Measurements from ENCODE around the gene TMEM141. TPM values are rescaled to one million over a fixed set of nuclear protein-coding genes. Genes with fewer than 3 reads are reported as not detected.
"Not testable (repeated sequence)": the region's sequence is repeated elsewhere in the genome, so short reads cannot be mapped to it uniquely, and the experiment has no call there.

The TMEM141 gene
- total RNA-seq, 2 donors from 2014 or later: 123 to 148 TPM

DNA sequence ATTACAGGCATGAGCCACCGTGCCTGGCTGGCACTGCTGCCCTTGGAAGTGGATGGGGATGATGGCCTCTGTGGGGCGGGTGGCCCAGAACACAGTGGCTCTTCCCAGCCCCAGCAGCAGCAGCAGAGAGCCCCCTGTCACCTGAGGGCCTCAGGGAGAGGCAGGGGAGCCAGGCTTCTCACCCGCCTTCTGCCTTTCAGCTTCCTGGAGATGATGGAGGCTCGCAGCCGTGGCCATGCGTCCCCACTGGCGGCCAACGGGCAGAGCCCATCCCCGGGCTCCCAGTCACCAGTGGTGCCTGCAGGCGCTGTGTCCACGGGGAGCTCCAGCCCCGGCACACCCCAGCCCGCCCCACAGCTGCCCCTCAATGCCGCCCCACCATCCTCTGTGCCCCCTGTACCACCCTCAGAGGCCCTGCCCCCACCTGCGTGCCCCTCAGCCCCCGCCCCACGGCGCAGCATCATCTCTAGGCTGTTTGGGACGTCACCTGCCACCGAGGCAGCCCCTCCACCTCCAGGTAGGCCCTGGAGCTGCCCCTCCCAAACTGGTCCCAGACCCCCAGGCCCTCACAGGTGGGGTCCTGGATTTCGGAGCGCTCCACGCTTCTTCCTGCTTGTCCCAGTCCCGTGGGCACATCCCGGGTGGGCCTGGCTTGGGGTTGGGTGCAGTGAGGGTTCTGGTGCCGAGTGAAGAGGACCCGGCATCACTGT is 46.2 kb downstream of the TMEM141 start:
- no peak for DNase-seq (ENCODE audit: low spot score)
- H3K27me3 ChIP-seq: no peaks in the 10 kb centered on the region
- H3K4me1 ChIP-seq: peaks cover 0 to 22% of the 10 kb centered on the region in 2 donors
- no peak overlapping the region for H3K27ac ChIP-seq
- H3K4me3 ChIP-seq: no peak overlapping the region
- H3K9me3 ChIP-seq: no peaks in the 10 kb centered on the region
- H3K36me3 ChIP-seq: peaks cover 24% of the 10 kb centered on the region
- no peak for TF ChIP-seq CTCF (IDR thresholded peaks at IDR 0.05)

DNA sequence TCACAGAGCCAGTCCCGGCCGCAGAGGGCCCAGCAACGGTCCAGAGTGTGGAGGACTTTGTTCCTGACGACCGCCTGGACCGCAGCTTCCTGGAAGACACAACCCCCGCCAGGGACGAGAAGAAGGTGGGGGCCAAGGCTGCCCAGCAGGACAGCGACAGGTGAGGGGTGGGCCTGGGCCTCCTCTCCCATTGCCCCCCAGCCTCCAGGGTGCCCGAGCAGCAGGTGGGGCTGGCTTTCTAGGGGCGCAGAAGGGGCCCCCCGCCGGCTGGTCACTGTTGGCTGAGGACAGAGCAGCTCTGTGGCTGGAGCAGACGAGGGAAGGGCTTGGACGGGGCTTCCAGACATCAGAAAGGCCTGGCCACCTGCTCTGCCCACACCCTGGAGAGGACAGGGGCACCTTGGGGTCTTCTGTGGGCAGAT is 46.7 kb downstream of the TMEM141 start:
- Histone ChIP-seq H3K36me3 (peaks cover 20% of the 10 kb centered on the region), H3K4me1 (peaks cover 0 to 28% of the 10 kb centered on the region in 2 donors)
- H3K4me3 ChIP-seq; H3K27ac ChIP-seq; DNase-seq (ENCODE audit: low spot score); H3K9me3 ChIP-seq; H3K27me3 ChIP-seq: not testable (repeated sequence)

DNA sequence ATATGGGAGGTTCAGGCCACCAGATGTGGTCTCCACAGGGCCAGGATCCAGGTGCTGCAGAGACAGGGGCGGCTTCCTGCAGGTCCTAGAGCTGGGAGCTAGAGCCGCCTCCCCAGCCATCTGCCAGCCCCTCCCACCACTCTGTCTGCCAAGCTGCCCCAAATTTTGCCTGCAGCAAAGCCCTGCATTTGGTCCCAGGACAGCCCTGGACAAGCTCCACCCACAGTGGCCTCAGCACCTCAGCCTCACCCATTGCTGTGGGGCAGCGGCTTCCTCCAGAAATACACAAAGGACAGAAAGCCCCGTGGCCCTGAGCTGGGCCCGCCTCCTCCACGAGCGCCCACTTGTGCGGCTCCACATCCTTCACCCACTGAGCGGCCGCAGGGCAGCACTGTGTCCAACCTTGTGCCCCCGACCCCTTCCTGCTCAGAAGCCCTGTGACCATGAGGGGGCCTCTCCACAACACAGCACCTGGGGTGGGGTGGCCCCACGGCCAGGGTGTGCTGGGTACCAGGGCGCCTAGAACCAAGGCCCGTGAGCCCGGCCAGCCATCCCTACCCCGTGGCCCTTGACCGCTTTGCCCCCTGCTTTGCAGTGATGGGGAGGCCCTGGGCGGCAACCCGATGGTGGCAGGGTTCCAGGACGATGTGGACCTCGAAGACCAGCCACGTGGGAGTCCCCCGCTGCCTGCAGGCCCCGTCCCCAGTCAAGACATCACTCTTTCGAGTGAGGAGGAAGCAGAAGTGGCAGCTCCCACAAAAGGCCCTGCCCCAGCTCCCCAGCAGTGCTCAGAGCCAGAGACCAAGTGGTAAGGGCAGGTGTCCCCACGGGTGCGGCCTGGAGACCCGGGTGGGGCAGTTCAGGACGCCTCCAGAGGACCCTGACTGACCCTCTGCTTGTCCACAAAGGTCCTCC is 47.4 kb downstream of the TMEM141 start:
- H3K9me3 ChIP-seq: no peaks in the 10 kb centered on the region
- no peak for DNase-seq (ENCODE audit: low spot score)
- H3K36me3 ChIP-seq: peaks cover 20% of the 10 kb centered on the region
- TF ChIP-seq CTCF (IDR thresholded peaks at IDR 0.05): no peak
- H3K27me3 ChIP-seq: no peaks in the 10 kb centered on the region
- peaks cover 0 to 35% of the 10 kb centered on the region in 2 donors for H3K4me1 ChIP-seq
- H3K27ac ChIP-seq: no peak overlapping the region
- no peak overlapping the region for H3K4me3 ChIP-seq

GRCh38 chr9:136839229-136840139 is 48.3 kb downstream of the TMEM141 start:
- TF ChIP-seq CTCF (IDR thresholded peaks at IDR 0.05): no peak
- DNase-seq (ENCODE audit: low spot score): no peak
- Histone ChIP-seq H3K36me3 (peaks cover 20% of the 10 kb centered on the region), H3K4me3 (no peak overlapping the region), H3K4me1 (peaks cover 0 to 44% of the 10 kb centered on the region in 2 donors), H3K9me3 (no peaks in the 10 kb centered on the region), H3K27ac (no peak overlapping the region), H3K27me3 (no peaks in the 10 kb centered on the region)

GRCh38 chr9:136840140-136840876 is 49.2 kb downstream of the TMEM141 start:
- DNase-seq (ENCODE audit: low spot score): no peak
- no peak for TF ChIP-seq CTCF (IDR thresholded peaks at IDR 0.05)
- H3K36me3 ChIP-seq: peaks cover 19% of the 10 kb centered on the region
- no peak overlapping the region for H3K4me3 ChIP-seq
- no peaks in the 10 kb centered on the region for H3K27me3 ChIP-seq
- H3K9me3 ChIP-seq: no peaks in the 10 kb centered on the region
- no peak overlapping the region for H3K27ac ChIP-seq
- H3K4me1 ChIP-seq: peaks cover 0 to 44% of the 10 kb centered on the region in 2 donors

Data from right atrium auricular region (tissue), 2 donors.